Measurements from ENCODE around the gene KLHDC4.

The KLHDC4 gene

DNA sequence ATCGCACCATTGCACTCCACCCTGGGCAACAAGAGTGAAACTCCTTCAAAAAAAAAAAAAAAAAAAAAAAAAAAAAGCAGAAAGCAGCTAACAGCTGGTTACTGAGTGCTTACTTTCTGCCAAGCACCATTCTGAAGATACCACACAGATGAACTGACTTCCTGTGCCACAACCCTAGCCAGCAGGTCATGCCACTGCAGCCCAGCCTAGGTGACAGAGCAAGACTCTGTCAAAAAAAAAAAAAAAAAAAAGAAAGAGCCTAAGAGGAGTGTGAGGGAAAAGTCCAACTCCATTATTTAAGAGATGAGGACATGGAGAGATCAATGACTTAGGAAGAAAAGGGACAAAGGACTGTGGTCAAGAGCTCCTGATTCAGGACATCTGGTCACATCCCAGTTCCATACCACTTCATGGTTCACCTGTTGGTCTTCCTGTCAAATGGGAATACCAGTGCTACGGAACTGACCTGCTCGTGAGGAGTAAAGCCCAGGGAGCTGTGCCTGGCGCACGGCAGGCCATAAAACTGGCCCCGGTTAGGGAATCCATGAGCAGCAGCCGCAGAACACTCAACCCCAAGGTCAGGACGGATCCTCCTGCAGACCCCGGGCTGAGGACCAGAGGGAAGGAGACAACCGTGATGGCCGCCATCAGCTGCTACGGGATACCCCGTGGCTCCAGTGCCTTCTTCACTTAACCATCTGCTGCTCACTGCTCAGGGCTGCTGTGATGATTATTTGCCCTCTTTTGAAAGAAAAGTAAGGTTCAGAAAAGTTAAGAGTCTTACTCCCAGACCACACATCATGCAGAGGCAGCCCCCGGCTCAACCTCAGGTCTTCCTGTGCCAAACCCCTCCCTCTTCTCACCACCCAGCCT, 950 bp downstream of the KLHDC4 start:
- peak; percentile 61 for ATAC-seq
- DNase-seq: peak; percentile 8 to 19
- Mint-ChIP-seq H3K27me3 (no peaks in the 10 kb centered on the region), H3K27ac (peak overlapping the region; percentile 90 to 97), H3K4me3 (peak overlapping the region; percentile 97 to 98), H3K4me1 (peaks cover 69% of the 10 kb centered on the region), H3K9me3 (no peaks in the 10 kb centered on the region)

DNA sequence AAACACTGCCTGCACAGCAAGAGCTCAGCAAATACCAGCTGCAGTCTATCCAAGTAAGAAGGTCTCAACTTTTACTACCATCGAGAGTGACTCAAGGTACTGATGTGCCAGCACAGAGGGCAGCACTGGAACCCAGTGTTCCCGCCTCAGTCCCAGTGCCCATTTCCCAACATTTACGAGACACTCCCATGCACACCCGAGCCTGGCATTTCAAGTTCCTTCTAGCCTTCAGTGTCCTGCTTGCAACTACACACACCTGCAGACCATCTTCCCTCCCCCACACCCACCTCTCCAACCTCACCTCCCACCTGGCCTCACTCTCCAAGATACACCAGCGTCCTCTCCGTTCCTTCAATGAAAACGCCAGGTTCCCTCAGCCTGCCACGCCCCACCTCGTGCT, 3.2 kb downstream of the KLHDC4 start:
- H3K9me3 Mint-ChIP-seq: no peaks in the 10 kb centered on the region
- peak overlapping the region; percentile 42 to 84 for H3K27ac Mint-ChIP-seq
- H3K4me1 Mint-ChIP-seq: peaks cover 61% of the 10 kb centered on the region
- peak overlapping the region; percentile 27 to 64 for H3K4me3 Mint-ChIP-seq
- no peak for DNase-seq
- ATAC-seq: no peak
- H3K27me3 Mint-ChIP-seq: no peaks in the 10 kb centered on the region

DNA sequence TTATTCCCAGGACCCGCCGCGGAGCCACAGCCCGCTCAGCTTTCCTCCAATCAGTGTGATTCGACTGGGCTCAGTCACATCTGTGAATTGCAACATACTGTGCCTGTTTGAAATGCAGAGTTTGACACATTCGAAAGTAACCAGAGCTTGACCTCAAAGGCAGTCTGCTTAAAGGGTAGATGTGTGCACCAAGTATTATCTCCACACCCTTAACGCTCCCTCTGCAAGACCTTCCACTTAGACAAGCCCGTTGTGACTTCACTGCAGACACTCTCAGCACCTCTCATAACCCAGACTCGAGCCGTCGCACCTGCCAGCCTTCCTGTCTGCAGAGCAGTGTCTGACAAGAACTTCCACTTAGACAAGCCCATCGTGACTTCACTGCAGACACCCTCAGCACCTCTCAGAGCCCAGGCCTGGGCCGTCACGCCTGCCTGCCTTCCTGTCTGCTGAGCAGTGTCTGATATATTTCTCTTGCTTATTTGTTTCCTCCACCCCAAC, 3.7 kb downstream of the KLHDC4 start:
- Mint-ChIP-seq H3K9me3 (no peaks in the 10 kb centered on the region), H3K4me3 (peak overlapping the region; percentile 27 to 64), H3K27me3 (no peaks in the 10 kb centered on the region), H3K27ac (peak overlapping the region; percentile 42 to 84), H3K4me1 (peaks cover 61% of the 10 kb centered on the region)
- ATAC-seq: no peak
- DNase-seq: no peak

DNA sequence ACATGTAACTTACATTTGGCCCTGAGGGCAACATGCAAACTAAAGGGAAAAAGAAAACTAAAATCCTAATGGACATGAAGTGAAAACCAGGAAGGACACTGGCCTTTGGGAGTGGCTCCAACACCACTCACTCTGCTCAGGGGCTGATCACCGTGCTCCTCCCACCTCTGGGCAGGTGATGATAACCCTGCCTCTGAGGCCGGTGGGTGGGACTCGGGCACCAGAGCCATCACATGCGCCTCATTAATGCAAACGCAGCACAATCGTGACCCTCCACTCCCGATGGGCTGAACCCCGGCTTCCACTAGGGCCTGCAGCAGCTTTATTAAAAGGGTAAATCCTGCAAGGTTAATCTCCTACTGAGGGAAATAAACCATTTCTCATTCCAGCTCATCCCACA, 4.7 kb downstream of the KLHDC4 start:
- H3K4me3 Mint-ChIP-seq: no peak overlapping the region
- H3K27me3 Mint-ChIP-seq: no peaks in the 10 kb centered on the region
- no peaks in the 10 kb centered on the region for H3K9me3 Mint-ChIP-seq
- peaks cover 53% of the 10 kb centered on the region for H3K4me1 Mint-ChIP-seq
- ATAC-seq (no peak), DNase-seq (no peak)
- H3K27ac Mint-ChIP-seq: peak overlapping the region in 1 of 2 donors; percentile 54

DNA sequence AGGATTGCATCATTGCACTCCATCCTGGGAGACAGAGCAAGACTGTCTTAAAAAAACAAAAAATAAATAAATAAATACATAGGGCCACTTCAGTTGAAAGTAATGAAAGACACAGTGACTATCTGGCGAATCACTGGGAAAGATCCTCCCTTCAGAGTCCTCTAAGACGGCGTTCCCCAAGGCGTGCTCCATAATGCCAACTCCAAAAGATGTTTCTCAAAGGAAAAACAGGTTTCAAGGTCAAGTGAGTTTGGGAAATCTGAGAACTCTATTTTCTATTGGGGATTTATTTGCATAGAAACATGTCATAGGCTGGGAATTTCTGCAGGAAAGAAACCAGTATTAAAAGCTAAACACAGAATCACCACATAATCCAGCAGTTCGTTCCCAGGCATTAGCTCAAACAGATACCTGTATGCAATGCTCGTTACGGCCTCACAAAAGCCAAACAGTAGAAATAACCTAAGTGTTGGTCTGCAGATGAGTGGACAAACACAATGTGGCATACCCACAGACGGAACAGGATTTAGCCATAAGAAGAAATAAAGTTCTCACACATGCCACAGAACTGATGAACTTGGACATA, 7.9 kb downstream of the KLHDC4 start:
- Mint-ChIP-seq H3K4me3 (no peak overlapping the region), H3K27me3 (no peaks in the 10 kb centered on the region), H3K9me3 (no peaks in the 10 kb centered on the region), H3K27ac (peak overlapping the region; percentile 25 to 63), H3K4me1 (peaks cover 24% of the 10 kb centered on the region)
- DNase-seq (no peak), ATAC-seq (no peak)

DNA sequence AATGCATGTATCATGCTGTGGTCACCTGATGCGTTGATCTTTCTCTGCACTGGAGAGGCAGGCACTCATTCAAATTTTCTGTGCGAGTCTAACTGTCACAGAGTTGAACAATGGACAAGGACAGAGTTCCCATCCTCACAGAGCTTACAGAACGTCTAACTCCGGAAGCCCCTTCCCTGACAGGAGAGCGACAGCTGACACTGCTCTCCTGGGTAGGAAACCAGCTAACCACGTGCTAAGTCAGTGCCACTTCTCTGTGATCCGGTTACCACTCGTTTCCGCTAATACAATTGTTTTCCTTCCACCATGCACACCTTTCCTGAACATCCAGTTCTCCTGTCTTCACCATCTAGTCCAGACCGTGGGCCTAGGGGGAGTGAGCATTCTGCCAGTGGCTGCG, 11.3 kb downstream of the KLHDC4 start:
- no peak for DNase-seq
- no peak for ATAC-seq

DNA sequence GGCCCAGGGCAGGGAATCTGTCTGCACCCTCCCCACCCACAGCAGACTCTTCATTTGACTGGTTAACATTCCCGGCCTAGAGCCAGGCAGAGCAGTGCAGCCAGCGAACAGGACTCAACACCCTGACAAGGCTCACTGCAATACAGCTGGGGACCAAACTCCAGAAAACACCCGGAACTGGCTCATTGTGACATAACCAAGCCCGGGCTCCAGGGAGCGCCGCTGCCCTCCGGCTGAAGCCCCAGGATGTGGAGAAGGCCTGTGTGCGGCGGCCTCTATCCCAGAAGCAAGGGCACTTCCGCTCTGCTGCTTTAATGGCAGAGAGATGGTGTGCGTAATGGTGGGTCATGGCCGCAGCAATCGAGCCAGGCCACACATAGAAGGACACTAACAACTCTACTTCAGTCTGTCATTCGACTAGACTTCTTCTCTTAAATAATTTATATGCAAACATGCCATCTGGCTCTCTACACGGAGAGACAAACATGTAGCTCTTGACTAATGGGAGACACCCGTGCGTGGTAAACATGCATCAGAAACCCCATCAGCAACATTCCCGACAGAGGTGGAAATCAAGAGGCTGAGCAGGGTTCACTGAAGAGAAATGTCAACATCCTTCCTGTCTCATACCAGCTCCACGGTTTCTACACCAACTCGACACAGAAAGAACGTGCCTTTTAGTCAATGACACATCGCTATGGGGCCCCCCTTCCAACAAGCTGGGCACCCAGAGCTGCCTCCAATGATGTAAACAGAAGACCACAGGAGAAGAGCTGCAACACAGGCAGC, 18.0 kb downstream of the KLHDC4 start:
- DNase-seq (no peak), ATAC-seq (no peak)
- Mint-ChIP-seq H3K27ac (peak overlapping the region in 1 of 2 donors; percentile 87), H3K4me1 (peaks cover 6% of the 10 kb centered on the region), H3K9me3 (no peaks in the 10 kb centered on the region), H3K27me3 (no peaks in the 10 kb centered on the region), H3K4me3 (no peak overlapping the region)

More for the DNA sequence above, 11.3 kb downstream of the KLHDC4 start:
- no peak overlapping the region for H3K27ac Mint-ChIP-seq
- no peaks in the 10 kb centered on the region for H3K9me3 Mint-ChIP-seq
- H3K4me1 Mint-ChIP-seq: peaks cover 7% of the 10 kb centered on the region
- H3K27me3 Mint-ChIP-seq: no peaks in the 10 kb centered on the region
- H3K4me3 Mint-ChIP-seq: no peak overlapping the region

DNA sequence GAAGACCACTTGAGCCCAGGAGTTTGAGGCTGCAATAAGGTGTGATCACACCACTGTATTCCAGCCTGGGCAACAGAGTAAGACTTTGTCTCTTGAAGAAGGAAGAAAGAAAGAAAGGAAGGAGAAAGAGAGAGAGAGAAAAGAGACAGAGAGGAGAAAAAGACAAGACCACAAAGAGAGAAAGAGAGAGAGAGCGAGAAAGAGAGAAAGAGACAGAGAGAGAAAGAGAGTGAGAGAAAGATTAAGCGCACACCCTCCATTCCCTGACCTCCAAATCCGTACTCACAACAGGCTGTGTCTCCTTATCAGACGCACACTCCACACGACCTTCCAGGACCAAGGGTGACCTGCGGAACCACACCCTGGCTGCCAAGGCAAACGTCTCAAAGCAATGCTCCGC, 19.6 kb downstream of the KLHDC4 start:
- DNase-seq: no peak
- ATAC-seq: no peak
- Mint-ChIP-seq H3K27me3 (no peaks in the 10 kb centered on the region), H3K9me3 (no peaks in the 10 kb centered on the region), H3K4me3 (no peak overlapping the region), H3K27ac (peak overlapping the region in 1 of 2 donors; percentile 1), H3K4me1 (peaks cover 10% of the 10 kb centered on the region)

DNA sequence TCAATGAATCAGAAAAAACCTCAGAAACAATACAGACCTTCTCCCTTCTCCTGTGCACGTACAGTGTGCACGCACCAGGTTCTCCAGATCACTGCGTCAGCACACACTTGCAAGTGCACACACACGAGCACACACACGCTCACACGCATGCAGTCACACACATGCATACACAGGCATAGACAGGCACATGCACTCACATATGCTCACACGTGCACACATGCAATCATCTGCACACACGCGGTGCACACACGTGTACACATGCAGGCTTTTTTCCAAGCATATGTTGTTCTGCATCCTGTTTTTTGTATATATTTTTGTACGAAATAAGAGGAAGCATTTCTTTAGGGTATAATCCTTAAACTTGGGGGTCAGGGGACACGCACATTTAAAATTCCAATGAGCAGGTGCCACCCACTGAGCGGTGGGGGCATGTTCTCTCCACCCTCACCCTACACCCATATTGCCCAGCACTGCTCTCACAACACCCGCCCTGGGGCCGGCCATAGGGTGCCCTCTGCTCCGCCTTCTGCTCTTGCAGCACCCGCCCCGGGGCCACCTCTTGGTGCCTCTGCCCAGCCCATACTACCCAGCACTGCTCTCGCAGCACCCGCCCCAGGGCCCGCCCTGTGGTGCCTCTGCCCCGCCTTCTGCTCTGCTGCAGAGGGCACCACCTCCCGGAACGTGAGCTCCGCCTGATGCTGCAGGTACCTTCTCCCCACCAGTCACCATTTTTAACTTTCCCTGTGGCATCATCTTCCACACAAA, 20.9 kb downstream of the KLHDC4 start:
- DNase-seq (no peak), ATAC-seq (peak; percentile 43)
- Mint-ChIP-seq H3K4me3 (no peak overlapping the region), H3K27me3 (no peaks in the 10 kb centered on the region), H3K9me3 (no peaks in the 10 kb centered on the region), H3K4me1 (peaks cover 17% of the 10 kb centered on the region), H3K27ac (no peak overlapping the region)

DNA sequence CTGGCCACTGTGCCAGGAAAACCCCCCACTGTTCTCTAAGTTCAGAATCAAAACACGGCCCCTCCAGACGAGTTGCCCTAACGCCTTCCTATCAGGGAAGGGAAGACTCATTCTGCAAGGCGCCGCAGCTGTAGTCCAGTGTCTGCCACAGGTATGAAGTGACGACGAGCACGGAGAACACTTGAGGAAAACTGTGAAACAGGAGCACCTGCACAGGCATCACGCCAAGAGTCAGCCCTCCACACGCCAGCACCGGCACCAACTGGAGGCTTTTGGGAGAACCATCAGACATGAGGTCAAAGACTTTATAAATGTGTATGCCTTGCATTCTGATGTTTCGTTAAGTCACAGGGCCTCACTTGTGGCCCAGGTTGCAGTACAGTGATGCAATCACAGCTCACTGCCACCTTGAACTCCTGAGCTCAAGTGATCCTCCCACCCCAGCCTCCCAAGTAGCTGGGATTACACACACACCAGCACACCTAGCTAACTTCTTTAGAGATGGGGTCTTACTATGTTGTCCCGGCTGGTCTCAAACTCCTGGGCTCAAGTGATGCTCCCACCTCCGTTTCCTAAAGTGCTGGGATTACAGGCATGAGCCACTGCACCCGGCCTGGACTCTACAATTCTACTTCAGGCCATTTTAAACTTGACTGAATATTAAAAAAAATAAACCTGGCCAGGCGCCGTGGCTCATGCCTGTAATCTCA, 22.9 kb downstream of the KLHDC4 start:
- no peak for ATAC-seq
- Mint-ChIP-seq H3K27me3 (no peaks in the 10 kb centered on the region), H3K9me3 (no peaks in the 10 kb centered on the region), H3K27ac (no peak overlapping the region), H3K4me1 (peaks cover 17% of the 10 kb centered on the region), H3K4me3 (no peak overlapping the region)
- no peak for DNase-seq

DNA sequence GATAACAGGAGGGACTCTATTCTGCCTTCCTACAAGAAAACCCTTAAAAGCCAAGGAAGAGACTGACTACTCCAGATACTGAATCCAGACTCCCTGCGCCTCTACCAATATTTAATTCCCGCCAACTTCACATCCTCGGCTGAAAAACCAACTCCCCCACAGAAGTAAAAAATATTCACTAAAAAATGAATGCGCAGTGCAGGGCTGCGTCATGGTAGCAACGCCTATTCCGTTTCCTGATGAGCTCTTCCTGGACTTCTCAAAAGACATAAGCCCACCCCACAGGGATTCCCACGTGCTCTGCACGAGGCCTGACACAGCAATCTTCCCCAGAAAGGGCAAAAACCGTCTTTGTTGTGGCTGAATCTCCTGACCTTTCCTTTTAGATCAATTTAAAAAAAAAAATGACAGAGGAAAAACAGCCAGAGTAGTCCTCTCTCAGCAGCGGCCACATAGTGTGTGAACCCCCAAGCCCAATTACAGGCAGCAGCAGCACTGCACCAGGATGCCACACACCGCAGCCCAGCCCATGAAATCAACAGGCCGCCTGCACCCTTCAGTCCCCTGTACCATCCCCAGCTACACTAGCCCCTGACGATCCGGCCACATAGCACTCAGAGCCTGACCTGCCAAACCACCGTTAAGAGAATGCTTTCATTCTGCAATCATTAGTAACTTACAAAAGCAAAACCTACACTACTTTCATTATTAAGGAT, 23.9 kb downstream of the KLHDC4 start:
- no peak for ATAC-seq
- H3K4me3 Mint-ChIP-seq: no peak overlapping the region

DNA sequence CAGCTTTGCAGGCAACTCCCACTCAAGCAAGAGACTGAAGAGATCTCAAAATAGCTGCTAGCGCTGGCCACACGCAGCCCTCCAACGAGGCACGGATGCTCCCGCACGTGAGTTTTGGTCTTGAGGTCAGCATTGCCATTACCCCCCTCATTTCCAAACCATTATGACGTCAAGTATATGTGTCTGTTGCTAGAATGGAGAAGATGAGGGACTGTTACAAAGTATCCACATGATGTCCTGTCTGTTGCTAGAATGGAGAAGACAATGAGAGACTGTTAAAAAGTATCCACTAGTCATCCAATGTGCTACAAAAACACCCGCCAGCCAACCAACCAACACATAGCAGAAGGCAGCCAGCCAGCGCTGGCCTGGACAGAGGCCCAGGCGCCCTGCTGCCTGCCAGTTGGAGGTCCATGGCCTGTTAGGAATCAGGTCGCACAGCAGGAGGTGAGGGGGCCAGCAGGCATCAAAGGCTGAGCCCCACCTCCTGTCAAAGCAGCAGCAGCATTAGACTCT, 24.8 kb downstream of the KLHDC4 start:
- ATAC-seq (no peak), DNase-seq (no peak)
- H3K27ac Mint-ChIP-seq: peak overlapping the region; percentile 48 to 59
- H3K9me3 Mint-ChIP-seq: no peaks in the 10 kb centered on the region
- no peak overlapping the region for H3K4me3 Mint-ChIP-seq
- peaks cover 19% of the 10 kb centered on the region for H3K4me1 Mint-ChIP-seq
- no peaks in the 10 kb centered on the region for H3K27me3 Mint-ChIP-seq

More for the DNA sequence above, 23.9 kb downstream of the KLHDC4 start:
- Mint-ChIP-seq H3K9me3 (no peaks in the 10 kb centered on the region), H3K27ac (peak overlapping the region; percentile 77 to 88), H3K27me3 (no peaks in the 10 kb centered on the region), H3K4me1 (peaks cover 17% of the 10 kb centered on the region)
- no peak for DNase-seq

DNA sequence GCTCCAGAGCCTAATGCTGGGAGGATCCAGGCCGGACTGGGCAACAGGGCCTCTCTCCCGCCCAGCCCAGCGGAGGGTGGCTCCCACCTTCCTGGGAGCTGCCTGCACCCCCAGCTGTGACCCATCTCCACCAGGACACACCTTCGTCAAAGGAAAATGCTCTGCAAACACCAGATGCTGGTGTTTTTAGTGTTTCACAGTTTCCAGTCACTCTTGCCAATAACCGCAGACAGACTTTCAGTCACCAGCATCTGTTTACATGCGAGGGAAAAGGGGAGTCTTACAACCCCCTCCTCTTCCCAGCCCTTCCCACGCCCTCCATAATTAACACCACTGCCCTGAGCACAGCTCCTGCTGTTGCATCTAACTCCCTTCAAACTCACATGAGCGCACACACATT, 25.3 kb downstream of the KLHDC4 start:
- Mint-ChIP-seq H3K27me3 (no peaks in the 10 kb centered on the region), H3K4me3 (no peak overlapping the region), H3K9me3 (no peaks in the 10 kb centered on the region), H3K4me1 (peaks cover 21% of the 10 kb centered on the region), H3K27ac (peak overlapping the region; percentile 48 to 59)
- DNase-seq (no peak), ATAC-seq (no peak)

DNA sequence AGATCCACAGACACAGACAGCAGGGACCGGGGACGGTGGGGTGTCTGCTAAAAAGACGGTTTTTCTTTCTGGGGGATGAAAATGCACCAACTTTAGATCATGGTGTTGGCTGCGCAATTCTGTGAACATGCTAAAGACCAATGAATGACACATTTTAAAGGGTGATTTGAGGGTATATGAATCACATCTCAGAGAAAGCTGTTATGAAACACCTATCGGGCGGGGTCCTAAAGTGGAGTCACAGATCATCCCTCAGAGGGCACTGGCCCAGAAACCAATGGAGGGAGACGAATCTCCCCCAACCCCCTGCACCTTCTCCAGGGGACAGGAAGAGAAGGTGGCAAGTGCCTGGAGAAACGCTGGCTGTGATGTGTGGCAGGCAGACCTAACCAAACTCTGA, 26.0 kb downstream of the KLHDC4 start:
- Mint-ChIP-seq H3K4me1 (peaks cover 21% of the 10 kb centered on the region), H3K4me3 (no peak overlapping the region), H3K27ac (no peak overlapping the region), H3K27me3 (no peaks in the 10 kb centered on the region), H3K9me3 (no peaks in the 10 kb centered on the region)
- ATAC-seq (no peak), DNase-seq (no peak)

All from stimulated activated naive CD8-positive, alpha-beta T cell treated with anti-CD3 and anti-CD28 coated beads, Interleukin-15, amount 100 ng/mL, for 72 hours (primary cell).